HG03139 (cell line): ENCODE measurements around the gene TSPAN18.

Experiments
- ATAC-seq: cut with Tn5 transposase; IDR thresholded peaks from one replicate; pipeline ENCODE4 v1.9.1; 2021; ENCODE audit not compliant: unreplicated experiment

The TSPAN18 gene

GRCh38 chr11:44795803-44796535 lies 69.2 kb downstream of the TSPAN18 start:
- no peak for ATAC-seq

- ATAC-seq = no peak
Observed at GRCh38 chr11:44797051-44797450, 70.3 kb downstream of the TSPAN18 start.

GRCh38 chr11:44797886-44798606 lies 71.3 kb downstream of the TSPAN18 start:
- ATAC-seq = no peak

GRCh38 chr11:44798607-44798972 lies 71.8 kb downstream of the TSPAN18 start:
- ATAC-seq = no peak

- no peak for ATAC-seq
Observed at GRCh38 chr11:44799012-44799411, 72.2 kb downstream of the TSPAN18 start.

GRCh38 chr11:44802347-44802746 lies 75.6 kb downstream of the TSPAN18 start:
- no peak for ATAC-seq

- no peak for ATAC-seq
Observed at GRCh38 chr11:44803009-44803408, 76.2 kb downstream of the TSPAN18 start.

- ATAC-seq = no peak
Observed at GRCh38 chr11:44804449-44805437, 78.0 kb downstream of the TSPAN18 start.

- no peak for ATAC-seq
Observed at GRCh38 chr11:44805596-44805995, 78.8 kb downstream of the TSPAN18 start.

GRCh38 chr11:44808053-44808753 lies 81.4 kb downstream of the TSPAN18 start:
- no peak for ATAC-seq

GRCh38 chr11:44809283-44809682 lies 82.5 kb downstream of the TSPAN18 start:
- no peak for ATAC-seq

- ATAC-seq = no peak
Observed at GRCh38 chr11:44811841-44812448, 85.2 kb downstream of the TSPAN18 start.

- ATAC-seq = no peak
Observed at GRCh38 chr11:44812971-44813370, 86.2 kb downstream of the TSPAN18 start.

GRCh38 chr11:44813401-44813800 lies 86.6 kb downstream of the TSPAN18 start:
- no peak for ATAC-seq

GRCh38 chr11:44814881-44815592 lies 88.3 kb downstream of the TSPAN18 start:
- no peak for ATAC-seq

GRCh38 chr11:44815917-44816456 lies 89.2 kb downstream of the TSPAN18 start:
- ATAC-seq = no peak

GRCh38 chr11:44816761-44817160 lies 90.0 kb downstream of the TSPAN18 start:
- ATAC-seq = no peak

GRCh38 chr11:44817207-44817949 lies 90.6 kb downstream of the TSPAN18 start:
- no peak for ATAC-seq

- no peak for ATAC-seq
Observed at GRCh38 chr11:44818110-44818509, 91.3 kb downstream of the TSPAN18 start.
